Vagina (tissue), 2 donors: ENCODE measurements around the gene PATJ. TPM values are rescaled to one million over a fixed set of nuclear protein-coding genes. Genes with fewer than 3 reads are reported as not detected.

Experiments used
- DNase-seq, 2 donors: peaks; one replicate each; pipeline ENCODE4 v3.0.0-alpha.2; 2017; ENCODE audit errors: extremely low spot score in 2 of 2
- H3K27ac ChIP-seq: fragments of 200-600 bp; sonication (generic); one replicate; pipeline ENCODE4 v1.5.1; 2019
- H3K27me3 ChIP-seq: fragments of 200-600 bp; sonication (generic); one replicate; pipeline ENCODE4 v1.5.1; 2019
- H3K36me3 ChIP-seq, 2 donors: fragments of 200-600 bp; sonication (generic); one replicate each; pipeline ENCODE4 v1.5.1; 2017 to 2019
- H3K4me1 ChIP-seq: fragments of 200-600 bp; sonication (generic); one replicate; pipeline ENCODE4 v1.5.1; 2019
- H3K4me3 ChIP-seq, 2 donors: fragments of 200-600 bp; sonication (generic); 1 replicate in 1 of 2; 2 replicates in 1 of 2; pipeline ENCODE4 v1.5.1; 2016 to 2019
- H3K9me3 ChIP-seq: fragments of 200-600 bp; sonication (generic); one replicate; pipeline ENCODE4 v1.5.1; 2019
- POLR2A ChIP-seq, 2 donors: fragments of 450-650 bp; IDR thresholded peaks; one replicate each; pipeline ENCODE4 v1.6.1; 2017; ENCODE audit warnings: antibody characterized with exemption in 2 of 2, mild to moderate bottlenecking in 2 of 2, moderate library complexity in 2 of 2
- POLR2AphosphoS5 ChIP-seq, 2 donors: sonication (generic); formaldehyde crosslinking; IDR thresholded peaks; one replicate each; pipeline ENCODE4 v1.9.0; 2017; ENCODE audit warnings: antibody characterized with exemption in 2 of 2, mild to moderate bottlenecking in 2 of 2, low read depth in 1 of 2; ENCODE audit not compliant: insufficient read depth in 1 of 2
- intact Hi-C: fragments of 100-400 bp; cut with DNase I; formaldehyde crosslinking; loops from one replicate; pipeline ENCODE4 v1.15.1; 2023
- total RNA-seq: library from RNA; depleted of rRNA; stranded (reverse); fragments of >200 nt; gene quantifications from one replicate; pipeline ENCODE4 v1.2.3, GENCODE V29; 2016
- TF ChIP-seq, protein P1 (sequence below), 3 experiments: fragments of 450-650 bp in 2 of 3; fragments of 200-600 bp in 1 of 3; sonication (generic) in 1 of 3; IDR thresholded peaks; one replicate each; pipeline ENCODE4 v1.5.1; 2017 to 2019; ENCODE audit warnings: antibody characterized with exemption in 3 of 3, mild to moderate bottlenecking in 2 of 3, moderate library complexity in 2 of 3

PATJ gene
- total RNA-seq, 1 donor from 2014 or later, result 83.2 TPM

GRCh38 chr1:61812916-61813315 lies 70.6 kb downstream of the PATJ start:
- intact Hi-C loops, result no loop called here
- no peak for DNase-seq

GRCh38 chr1:61816191-61816590 lies 73.9 kb downstream of the PATJ start:
- no peak overlapping the region for H3K4me3 ChIP-seq
- no peaks in the 10 kb centered on the region for H3K9me3 ChIP-seq
- no peak for DNase-seq
- H3K27ac ChIP-seq, result no peak overlapping the region
- TF ChIP-seq POLR2A (IDR thresholded peaks at IDR 0.05) (no peak), POLR2AphosphoS5 (IDR thresholded peaks at IDR 0.05; ENCODE audit: insufficient read depth in 1 of 2, low read depth in 1 of 2) (no peak)
- TF ChIP-seq, protein P1, sequence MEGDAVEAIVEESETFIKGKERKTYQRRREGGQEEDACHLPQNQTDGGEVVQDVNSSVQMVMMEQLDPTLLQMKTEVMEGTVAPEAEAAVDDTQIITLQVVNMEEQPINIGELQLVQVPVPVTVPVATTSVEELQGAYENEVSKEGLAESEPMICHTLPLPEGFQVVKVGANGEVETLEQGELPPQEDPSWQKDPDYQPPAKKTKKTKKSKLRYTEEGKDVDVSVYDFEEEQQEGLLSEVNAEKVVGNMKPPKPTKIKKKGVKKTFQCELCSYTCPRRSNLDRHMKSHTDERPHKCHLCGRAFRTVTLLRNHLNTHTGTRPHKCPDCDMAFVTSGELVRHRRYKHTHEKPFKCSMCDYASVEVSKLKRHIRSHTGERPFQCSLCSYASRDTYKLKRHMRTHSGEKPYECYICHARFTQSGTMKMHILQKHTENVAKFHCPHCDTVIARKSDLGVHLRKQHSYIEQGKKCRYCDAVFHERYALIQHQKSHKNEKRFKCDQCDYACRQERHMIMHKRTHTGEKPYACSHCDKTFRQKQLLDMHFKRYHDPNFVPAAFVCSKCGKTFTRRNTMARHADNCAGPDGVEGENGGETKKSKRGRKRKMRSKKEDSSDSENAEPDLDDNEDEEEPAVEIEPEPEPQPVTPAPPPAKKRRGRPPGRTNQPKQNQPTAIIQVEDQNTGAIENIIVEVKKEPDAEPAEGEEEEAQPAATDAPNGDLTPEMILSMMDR (IDR thresholded peaks at IDR 0.05), result no peak
- intact Hi-C loops, result no loop called here
- peaks cover 0 to 5% of the 10 kb centered on the region in 2 donors for H3K36me3 ChIP-seq
- H3K4me1 ChIP-seq, result no peaks in the 10 kb centered on the region
- H3K27me3 ChIP-seq, result no peaks in the 10 kb centered on the region

More at GRCh38 chr1:61812916-61813315, 70.6 kb downstream of the PATJ start:
- H3K4me1 ChIP-seq, result no peaks in the 10 kb centered on the region
- TF ChIP-seq POLR2A (IDR thresholded peaks at IDR 0.05) (no peak), POLR2AphosphoS5 (IDR thresholded peaks at IDR 0.05; ENCODE audit: insufficient read depth in 1 of 2, low read depth in 1 of 2) (no peak)
- TF ChIP-seq, protein P1 (IDR thresholded peaks at IDR 0.05), result no peak
- H3K27me3 ChIP-seq, result no peaks in the 10 kb centered on the region
- no peaks in the 10 kb centered on the region for H3K36me3 ChIP-seq
- no peaks in the 10 kb centered on the region for H3K9me3 ChIP-seq
- no peak overlapping the region for H3K27ac ChIP-seq
- H3K4me3 ChIP-seq, result no peak overlapping the region

DNA sequence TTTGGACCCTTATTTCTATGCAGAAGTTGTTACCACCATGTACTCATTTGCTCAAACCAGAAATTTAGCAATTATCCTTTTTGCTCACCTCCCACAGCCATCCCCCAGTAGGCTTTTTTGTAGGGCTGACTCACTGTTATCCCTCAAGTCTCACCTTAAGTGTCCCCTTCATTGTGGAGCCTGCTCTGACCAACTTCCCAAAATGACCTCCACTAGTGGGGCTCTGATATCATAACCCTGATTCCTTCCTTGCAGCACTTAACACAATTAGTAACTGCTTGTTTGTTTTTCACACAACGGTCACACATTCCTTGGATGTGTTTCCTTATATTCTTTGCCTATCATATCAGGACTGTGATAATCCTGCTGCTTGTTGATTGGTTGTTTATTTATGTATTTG lies 76.7 kb downstream of the PATJ start:
- intact Hi-C loops, result no loop called here
- TF ChIP-seq, protein P1 (IDR thresholded peaks at IDR 0.05), result no peak
- no peak overlapping the region for H3K4me3 ChIP-seq
- H3K9me3 ChIP-seq, result no peaks in the 10 kb centered on the region
- DNase-seq, result no peak
- H3K36me3 ChIP-seq, result peaks cover 0 to 17% of the 10 kb centered on the region in 2 donors
- H3K27ac ChIP-seq, result no peak overlapping the region
- H3K4me1 ChIP-seq, result no peaks in the 10 kb centered on the region
- H3K27me3 ChIP-seq, result no peaks in the 10 kb centered on the region

DNA sequence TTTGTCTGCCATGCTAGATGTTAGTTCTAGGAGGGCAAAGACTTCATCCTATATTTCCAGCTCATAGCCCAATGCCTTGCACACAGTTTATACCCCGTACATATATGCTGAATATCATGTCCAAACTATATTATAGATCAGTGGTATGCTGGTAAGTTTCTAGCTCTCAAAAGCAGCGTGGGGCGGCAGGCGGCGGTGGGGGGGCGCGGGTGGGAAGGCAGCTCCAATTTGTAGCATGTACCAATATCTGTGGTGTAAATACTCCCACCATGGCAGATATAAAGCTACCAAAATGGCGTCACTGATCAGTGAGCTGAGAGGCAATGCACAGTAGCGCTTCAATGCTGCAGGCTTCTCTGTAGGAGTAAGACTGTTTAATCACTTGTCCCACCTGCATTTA lies 77.1 kb downstream of the PATJ start:
- H3K27me3 ChIP-seq, result no peaks in the 10 kb centered on the region
- no peak for DNase-seq
- H3K9me3 ChIP-seq, result no peaks in the 10 kb centered on the region
- intact Hi-C loops, result no loop called here
- H3K4me1 ChIP-seq, result no peaks in the 10 kb centered on the region
- H3K36me3 ChIP-seq, result peaks cover 0 to 17% of the 10 kb centered on the region in 2 donors
- no peak overlapping the region for H3K4me3 ChIP-seq
- TF ChIP-seq, protein P1 (IDR thresholded peaks at IDR 0.05), result no peak
- TF ChIP-seq POLR2A (IDR thresholded peaks at IDR 0.05), result no peak
- no peak for TF ChIP-seq POLR2AphosphoS5 (IDR thresholded peaks at IDR 0.05; ENCODE audit: insufficient read depth in 1 of 2, low read depth in 1 of 2)
- no peak overlapping the region for H3K27ac ChIP-seq

GRCh38 chr1:61825393-61825792 lies 83.1 kb downstream of the PATJ start:
- Histone ChIP-seq H3K9me3 (no peaks in the 10 kb centered on the region), H3K36me3 (peaks cover 0 to 34% of the 10 kb centered on the region in 2 donors), H3K4me1 (no peaks in the 10 kb centered on the region), H3K27ac (no peak overlapping the region), H3K27me3 (no peaks in the 10 kb centered on the region), H3K4me3 (no peak overlapping the region)
- DNase-seq, result no peak
- intact Hi-C loops, result no loop called here
- TF ChIP-seq POLR2AphosphoS5 (IDR thresholded peaks at IDR 0.05; ENCODE audit: insufficient read depth in 1 of 2, low read depth in 1 of 2), result no peak
- TF ChIP-seq, protein P1 (IDR thresholded peaks at IDR 0.05), result no peak
- TF ChIP-seq POLR2A (IDR thresholded peaks at IDR 0.05), result no peak
